KMS-11 (cell line): ENCODE data around the gene OSBPL8.

ENCODE experiments used
- H2AFZ ChIP-seq: fragments of 200-600 bp; sonication (generic); 2 replicates; pipeline ENCODE4 v1.6.1; 2016; ENCODE audit warnings: antibody characterized with exemption, mixed run types, low read depth
- H3K27ac ChIP-seq: fragments of 200-600 bp; sonication (generic); 2 replicates; pipeline ENCODE4 v1.6.1; 2016; ENCODE audit warnings: mild to moderate bottlenecking, mixed run types
- H3K27me3 ChIP-seq: fragments of 200-600 bp; sonication (generic); 2 replicates; pipeline ENCODE4 v1.6.1; 2017; ENCODE audit warnings: mild to moderate bottlenecking, low read depth, mixed run types, moderate library complexity; ENCODE audit not compliant: insufficient read depth
- H3K36me3 ChIP-seq: fragments of 200-600 bp; sonication (generic); 2 replicates; pipeline ENCODE4 v1.6.1; 2017; ENCODE audit warnings: mild to moderate bottlenecking, mixed run types; ENCODE audit not compliant: insufficient read depth
- H3K4me1 ChIP-seq: fragments of 200-600 bp; sonication (generic); 2 replicates; pipeline ENCODE4 v1.6.1; 2016; ENCODE audit warnings: mild to moderate bottlenecking, low read depth, mixed run types; ENCODE audit not compliant: poor library complexity, severe bottlenecking
- H3K4me2 ChIP-seq: fragments of 200-600 bp; sonication (generic); 2 replicates; pipeline ENCODE4 v1.7.0; 2016; ENCODE audit warnings: mild to moderate bottlenecking, mixed run types
- H3K4me3 ChIP-seq: fragments of 200-600 bp; sonication (generic); IDR thresholded peaks from 2 replicates; pipeline ENCODE4 v1.6.1; 2017; ENCODE audit warnings: low read depth, low read length, mixed read lengths; ENCODE audit not compliant: insufficient read depth
- H3K79me2 ChIP-seq: fragments of 200-600 bp; sonication (generic); 2 replicates; pipeline ENCODE4 v1.6.1; 2016; ENCODE audit warnings: low read depth, mixed run types; ENCODE audit not compliant: insufficient read depth
- H3K9ac ChIP-seq: fragments of 200-600 bp; sonication (generic); 2 replicates; pipeline ENCODE4 v1.6.1; 2016; ENCODE audit warnings: mild to moderate bottlenecking, mixed run types
- H4K20me1 ChIP-seq: fragments of 200-600 bp; sonication (generic); 2 replicates; pipeline ENCODE4 v1.6.1; 2016; ENCODE audit warnings: mild to moderate bottlenecking, mixed run types; ENCODE audit not compliant: insufficient read depth
- TF ChIP-seq, protein P1 (sequence below): fragments of 200-600 bp; sonication (generic); conservative IDR thresholded peaks from 2 replicates; pipeline ENCODE4 v1.6.1; 2017; ENCODE audit warnings: low read depth, mild to moderate bottlenecking, antibody characterized with exemption, low read length, moderate library complexity, mixed read lengths

Gene OSBPL8

DNA sequence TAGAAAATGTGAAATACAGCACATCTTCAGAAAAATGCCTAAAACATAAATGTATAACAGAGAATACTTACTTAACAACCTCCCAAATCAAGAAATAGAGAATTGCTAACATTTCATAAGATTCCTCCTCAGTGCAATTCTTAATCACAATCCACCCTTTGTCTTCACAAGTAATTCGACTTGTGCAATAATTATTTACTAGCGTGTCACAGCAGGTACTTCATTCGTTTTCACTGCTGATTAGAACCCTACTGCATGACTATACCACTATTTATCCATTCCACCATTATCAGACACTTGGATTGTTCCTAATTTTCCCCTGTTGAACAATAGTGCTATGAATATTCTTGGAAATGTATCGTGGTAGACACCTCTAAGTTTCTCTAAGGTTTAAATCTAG is 146.4 kb downstream of the OSBPL8 start:
- Histone ChIP-seq H4K20me1 (no peaks in the 10 kb centered on the region), H3K4me1 (peaks cover 20% of the 10 kb centered on the region), H2AFZ (no peak overlapping the region), H3K9ac (no peak overlapping the region), H3K79me2 (no peaks in the 10 kb centered on the region), H3K4me2 (no peak overlapping the region), H3K4me3 (no peak overlapping the region), H3K36me3 (no peaks in the 10 kb centered on the region), H3K27me3 (no peaks in the 10 kb centered on the region), H3K27ac (no peak overlapping the region)
- TF ChIP-seq, protein P1, sequence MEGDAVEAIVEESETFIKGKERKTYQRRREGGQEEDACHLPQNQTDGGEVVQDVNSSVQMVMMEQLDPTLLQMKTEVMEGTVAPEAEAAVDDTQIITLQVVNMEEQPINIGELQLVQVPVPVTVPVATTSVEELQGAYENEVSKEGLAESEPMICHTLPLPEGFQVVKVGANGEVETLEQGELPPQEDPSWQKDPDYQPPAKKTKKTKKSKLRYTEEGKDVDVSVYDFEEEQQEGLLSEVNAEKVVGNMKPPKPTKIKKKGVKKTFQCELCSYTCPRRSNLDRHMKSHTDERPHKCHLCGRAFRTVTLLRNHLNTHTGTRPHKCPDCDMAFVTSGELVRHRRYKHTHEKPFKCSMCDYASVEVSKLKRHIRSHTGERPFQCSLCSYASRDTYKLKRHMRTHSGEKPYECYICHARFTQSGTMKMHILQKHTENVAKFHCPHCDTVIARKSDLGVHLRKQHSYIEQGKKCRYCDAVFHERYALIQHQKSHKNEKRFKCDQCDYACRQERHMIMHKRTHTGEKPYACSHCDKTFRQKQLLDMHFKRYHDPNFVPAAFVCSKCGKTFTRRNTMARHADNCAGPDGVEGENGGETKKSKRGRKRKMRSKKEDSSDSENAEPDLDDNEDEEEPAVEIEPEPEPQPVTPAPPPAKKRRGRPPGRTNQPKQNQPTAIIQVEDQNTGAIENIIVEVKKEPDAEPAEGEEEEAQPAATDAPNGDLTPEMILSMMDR: no peak

DNA sequence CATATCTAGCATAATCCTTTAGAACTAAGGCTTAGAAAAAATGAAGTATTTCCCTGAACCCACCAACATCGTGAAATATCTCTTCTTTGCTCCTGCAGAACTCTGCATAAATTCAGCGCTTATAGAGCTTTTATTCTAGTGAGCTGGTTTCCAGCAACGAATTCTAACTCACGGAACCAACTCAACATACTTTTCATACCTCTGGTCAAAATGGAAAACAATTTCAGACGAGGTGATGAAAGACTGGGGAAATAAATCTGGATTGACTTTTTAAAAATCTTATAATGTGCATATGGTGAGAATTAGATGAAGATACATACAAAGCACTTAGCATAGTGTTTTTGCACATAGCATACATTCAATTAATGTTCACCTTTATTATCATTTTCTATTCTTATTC is 148.8 kb downstream of the OSBPL8 start:
- no peaks in the 10 kb centered on the region for H3K27me3 ChIP-seq
- no peaks in the 10 kb centered on the region for H4K20me1 ChIP-seq
- H3K27ac ChIP-seq: no peak overlapping the region
- no peaks in the 10 kb centered on the region for H3K4me1 ChIP-seq
- TF ChIP-seq, protein P1: no peak
- no peaks in the 10 kb centered on the region for H3K79me2 ChIP-seq
- H3K36me3 ChIP-seq: no peaks in the 10 kb centered on the region
- no peak overlapping the region for H3K9ac ChIP-seq
- H3K4me2 ChIP-seq: no peak overlapping the region
- H2AFZ ChIP-seq: no peak overlapping the region
- H3K4me3 ChIP-seq: no peak overlapping the region

DNA sequence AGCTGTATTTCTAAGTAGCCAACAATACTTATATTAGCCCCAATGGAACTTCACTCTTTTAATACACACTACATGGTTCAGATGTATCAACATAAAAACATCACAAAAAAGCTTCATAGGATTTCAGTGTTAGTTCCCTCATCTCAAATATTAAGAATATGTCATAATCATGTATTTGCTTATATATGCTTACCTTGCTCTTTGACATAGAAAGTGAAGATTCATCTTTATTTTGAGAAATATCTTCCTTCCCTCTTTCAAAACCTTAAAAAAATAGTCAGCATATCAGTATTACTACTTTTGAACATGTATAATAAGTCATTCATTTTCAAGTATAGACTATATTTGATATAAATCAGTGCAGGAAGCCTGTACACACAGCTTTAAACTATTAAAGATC is 149.2 kb downstream of the OSBPL8 start:
- no peak overlapping the region for H3K4me2 ChIP-seq
- no peaks in the 10 kb centered on the region for H3K36me3 ChIP-seq
- TF ChIP-seq, protein P1: no peak
- no peaks in the 10 kb centered on the region for H3K27me3 ChIP-seq
- H3K79me2 ChIP-seq: no peaks in the 10 kb centered on the region
- no peak overlapping the region for H3K9ac ChIP-seq
- no peak overlapping the region for H3K27ac ChIP-seq
- no peak overlapping the region for H2AFZ ChIP-seq
- no peaks in the 10 kb centered on the region for H3K4me1 ChIP-seq
- H3K4me3 ChIP-seq: no peak overlapping the region
- H4K20me1 ChIP-seq: no peaks in the 10 kb centered on the region

DNA sequence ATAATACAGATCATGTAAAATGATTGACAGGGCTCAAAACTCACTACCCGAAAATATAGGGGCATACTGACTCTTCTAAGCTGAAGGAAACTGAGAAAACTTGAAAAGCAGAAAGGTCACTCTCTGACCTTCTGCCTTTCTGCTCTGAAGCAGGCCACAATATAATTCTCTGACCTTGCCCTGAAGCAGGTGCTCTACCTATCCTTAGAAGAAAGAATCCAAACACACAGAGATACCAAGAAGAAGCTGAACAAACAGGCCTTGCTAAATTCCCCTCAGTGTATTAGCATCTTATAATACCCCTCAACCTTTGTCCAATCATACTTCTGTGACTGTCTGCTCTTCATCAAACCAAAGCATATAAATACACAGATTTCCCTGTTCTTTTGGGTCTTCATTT is 150.5 kb downstream of the OSBPL8 start:
- no peaks in the 10 kb centered on the region for H3K27me3 ChIP-seq
- H3K36me3 ChIP-seq: no peaks in the 10 kb centered on the region
- no peaks in the 10 kb centered on the region for H3K79me2 ChIP-seq
- H2AFZ ChIP-seq: no peak overlapping the region
- no peaks in the 10 kb centered on the region for H3K4me1 ChIP-seq
- H3K4me2 ChIP-seq: no peak overlapping the region
- no peaks in the 10 kb centered on the region for H4K20me1 ChIP-seq
- H3K9ac ChIP-seq: no peak overlapping the region
- TF ChIP-seq, protein P1: no peak
- H3K4me3 ChIP-seq: no peak overlapping the region
- no peak overlapping the region for H3K27ac ChIP-seq

DNA sequence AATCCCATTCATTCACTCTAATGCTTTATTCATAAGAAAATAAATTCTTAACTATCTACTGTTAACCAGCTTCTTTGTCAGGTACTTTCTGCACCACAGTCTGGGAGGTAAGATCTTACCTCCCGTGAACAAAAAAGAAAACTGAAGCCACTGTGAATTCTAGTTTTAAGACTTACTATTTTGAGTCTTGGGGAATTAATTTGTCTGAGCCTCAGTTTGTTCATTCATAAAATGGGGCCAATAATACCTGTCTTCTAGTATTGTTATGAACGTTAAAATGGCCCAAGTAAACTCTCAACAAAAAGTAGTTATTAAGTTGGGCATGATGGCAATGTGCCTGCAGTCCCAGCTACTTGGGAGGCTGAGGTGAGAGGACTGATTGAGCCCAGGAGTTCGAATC is 151.9 kb downstream of the OSBPL8 start:
- H2AFZ ChIP-seq: no peak overlapping the region
- TF ChIP-seq, protein P1: no peak
- H3K4me1 ChIP-seq: no peaks in the 10 kb centered on the region
- H3K79me2 ChIP-seq: no peaks in the 10 kb centered on the region
- H3K27me3 ChIP-seq: no peaks in the 10 kb centered on the region
- H3K9ac ChIP-seq: no peak overlapping the region
- no peak overlapping the region for H3K4me2 ChIP-seq
- no peaks in the 10 kb centered on the region for H4K20me1 ChIP-seq
- no peak overlapping the region for H3K4me3 ChIP-seq
- no peak overlapping the region for H3K27ac ChIP-seq
- H3K36me3 ChIP-seq: no peaks in the 10 kb centered on the region
